D341Med (cell line): ENCODE data around the gene VMP1.

Experiments used
- DNase-seq: peaks from one replicate; pipeline ENCODE4 v3.0.0; 2012; ENCODE audit warnings: low spot score

The VMP1 gene

DNA sequence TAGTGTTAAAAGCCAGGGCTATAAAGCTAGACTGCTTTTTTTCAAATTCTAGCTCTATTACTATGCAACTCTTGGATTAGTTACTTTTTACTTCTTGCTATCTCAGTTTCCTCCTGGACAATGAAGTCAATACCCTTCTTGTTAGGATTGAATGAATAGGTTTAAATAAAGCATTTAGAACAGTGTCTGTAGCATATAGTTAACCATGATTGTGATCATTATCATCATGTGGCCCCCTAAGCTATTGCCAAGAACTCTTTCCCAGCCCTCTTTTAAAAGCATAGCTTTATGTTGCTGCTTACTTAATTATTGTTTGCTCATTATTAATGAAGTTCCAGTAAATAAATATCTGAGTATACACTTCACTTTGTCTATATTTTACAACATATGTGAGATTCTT is 4.5 kb downstream of the VMP1 start:
- no peak for DNase-seq

DNA sequence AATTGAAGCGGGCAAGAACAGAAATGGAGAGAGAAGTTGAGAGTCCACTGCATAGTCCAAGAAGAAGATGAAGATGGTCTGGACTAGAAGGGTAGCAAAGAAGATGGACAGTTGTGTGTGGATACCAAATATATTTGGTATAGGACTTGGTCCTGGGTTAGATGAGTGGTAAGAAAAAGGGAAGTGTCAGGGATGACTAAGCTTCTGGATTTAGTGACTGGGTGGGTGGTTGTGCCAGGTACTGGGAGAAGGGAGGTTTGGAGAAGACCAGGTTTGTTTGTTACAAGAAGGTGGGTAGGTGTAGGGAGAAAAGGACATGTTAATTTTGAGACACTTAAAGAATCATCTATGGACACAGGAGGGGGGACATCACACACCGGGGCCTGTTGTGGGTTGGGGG is 5.4 kb downstream of the VMP1 start:
- DNase-seq = no peak

DNA sequence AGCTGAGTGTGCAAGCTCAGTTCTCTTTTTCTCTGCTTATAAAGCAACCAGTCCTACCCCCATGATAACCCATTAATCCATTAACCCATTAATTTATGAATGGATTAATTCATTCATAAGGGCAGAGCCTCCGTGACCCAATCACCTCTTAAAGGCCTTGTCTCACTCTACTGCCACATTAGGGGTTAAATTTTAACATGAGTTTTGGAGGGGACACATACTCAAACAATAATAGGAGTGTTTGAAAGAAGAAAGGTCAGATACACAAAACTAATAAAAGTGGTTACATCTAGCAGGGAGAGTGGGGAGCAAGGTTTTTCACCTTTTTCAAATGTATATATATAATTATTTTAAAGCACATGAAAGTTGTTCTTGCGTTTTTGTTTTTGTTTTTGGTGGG is 6.8 kb downstream of the VMP1 start:
- DNase-seq = no peak

DNA sequence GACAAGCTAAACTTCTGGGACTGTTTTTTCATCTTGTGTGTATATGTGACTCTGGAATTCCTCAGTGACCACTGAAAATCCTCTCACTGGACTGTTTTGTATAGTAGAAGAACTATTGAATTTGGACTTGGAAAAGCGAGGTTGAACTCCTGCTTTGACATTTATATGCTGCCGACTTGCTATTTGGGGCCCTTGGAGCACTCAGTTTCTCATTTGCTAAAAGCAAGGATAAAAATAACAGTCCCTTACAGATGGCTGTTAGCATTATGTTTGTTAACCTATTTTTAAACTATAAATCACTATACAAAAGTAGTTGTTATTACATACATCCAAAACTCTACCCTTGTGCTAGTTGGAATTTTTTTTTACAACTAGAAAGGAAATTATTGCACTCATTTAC is 9.0 kb downstream of the VMP1 start:
- no peak for DNase-seq

DNA sequence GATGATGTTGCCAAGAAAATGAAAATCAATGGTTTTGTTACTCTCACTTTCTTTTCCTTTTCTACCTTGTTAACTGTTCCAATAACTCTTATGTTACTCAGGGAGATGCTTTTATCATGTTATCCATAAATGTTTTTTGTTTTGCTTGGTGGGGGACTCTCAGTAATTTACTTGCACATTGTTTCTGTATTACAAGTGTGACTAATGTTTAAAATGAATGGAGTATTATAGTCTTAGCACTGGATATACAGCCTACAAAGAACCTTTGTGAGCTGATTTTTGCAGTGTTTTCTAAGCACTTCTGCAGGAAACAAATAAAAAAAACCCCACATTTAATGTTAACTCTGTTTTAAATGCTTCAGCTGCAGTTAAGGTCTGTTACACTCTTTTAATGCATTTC is 12.1 kb downstream of the VMP1 start:
- DNase-seq = no peak

DNA sequence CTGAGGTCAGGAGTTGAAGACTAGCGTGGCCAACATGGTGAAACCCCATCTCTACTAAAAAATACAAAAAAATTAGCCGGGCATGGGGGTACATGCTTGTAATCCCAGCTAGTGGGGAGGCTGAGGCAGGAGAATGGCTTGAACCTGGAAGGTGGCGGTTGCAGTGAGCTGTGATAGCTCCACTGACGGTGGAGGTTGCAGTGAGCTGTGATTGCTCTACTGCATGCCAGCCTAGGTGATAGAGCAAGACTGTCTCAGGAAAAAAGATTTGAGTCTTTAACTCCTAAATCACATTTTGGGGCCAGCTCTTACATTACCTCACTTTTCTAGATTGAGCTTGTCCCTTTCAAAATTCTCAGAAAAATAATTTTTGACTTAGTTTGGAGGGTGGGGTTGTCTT is 15.2 kb downstream of the VMP1 start:
- no peak for DNase-seq

DNA sequence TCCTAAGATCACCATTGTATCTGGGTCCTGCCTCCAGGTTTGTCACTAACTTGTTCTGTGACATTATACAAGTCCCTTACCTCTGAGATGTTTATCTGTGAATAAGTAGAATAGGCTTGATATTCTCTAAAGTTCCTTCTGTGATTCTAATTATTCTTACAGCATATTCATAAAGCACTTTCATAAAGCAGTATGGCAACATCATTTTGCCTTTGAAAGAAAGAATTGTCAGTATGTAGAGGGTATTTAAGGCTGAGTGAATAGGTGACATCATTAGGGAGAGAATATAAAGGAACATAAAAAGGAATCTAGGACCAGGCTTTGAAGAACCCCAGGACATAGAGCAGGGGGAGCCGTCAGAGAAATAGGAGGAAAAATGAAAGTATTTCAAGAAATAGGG is 15.6 kb downstream of the VMP1 start:
- DNase-seq = no peak

DNA sequence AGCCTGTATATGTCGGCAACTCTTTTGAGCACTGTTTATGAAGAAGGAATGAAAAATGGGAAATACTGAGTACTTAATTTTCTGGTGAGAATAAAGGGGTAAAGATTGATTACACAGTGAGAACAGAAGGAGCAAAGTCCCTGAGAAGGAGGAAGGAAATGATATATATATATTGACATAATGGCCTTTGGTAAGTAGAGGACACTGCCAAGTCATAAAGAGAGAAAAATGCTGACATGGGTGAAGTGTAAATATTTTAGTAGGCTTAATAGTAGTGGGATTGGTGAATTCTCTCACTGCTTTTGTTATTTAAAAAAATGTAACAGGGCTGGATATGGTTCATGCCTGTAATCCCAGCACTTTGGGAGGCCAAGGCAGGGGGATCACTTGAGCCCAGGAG is 16.2 kb downstream of the VMP1 start:
- no peak for DNase-seq

DNA sequence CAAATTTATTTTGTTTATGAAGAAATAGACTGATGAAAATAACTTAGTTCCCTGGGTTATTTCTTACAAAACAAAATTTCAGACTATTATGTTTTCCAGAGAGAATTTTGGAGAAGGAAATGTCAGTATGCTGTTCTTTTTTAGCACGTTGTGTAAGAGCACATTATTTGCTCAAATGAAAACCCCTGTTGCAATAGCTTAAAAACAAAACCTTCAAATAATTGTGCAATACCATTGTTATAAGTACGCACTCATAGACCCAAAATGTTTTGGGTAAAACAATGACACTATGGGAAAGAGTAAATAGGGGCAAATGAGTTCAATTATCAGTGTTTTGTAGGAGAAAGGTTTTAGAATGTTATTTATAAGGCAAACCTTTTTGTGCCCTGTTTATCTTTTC is 18.2 kb downstream of the VMP1 start:
- no peak for DNase-seq

DNA sequence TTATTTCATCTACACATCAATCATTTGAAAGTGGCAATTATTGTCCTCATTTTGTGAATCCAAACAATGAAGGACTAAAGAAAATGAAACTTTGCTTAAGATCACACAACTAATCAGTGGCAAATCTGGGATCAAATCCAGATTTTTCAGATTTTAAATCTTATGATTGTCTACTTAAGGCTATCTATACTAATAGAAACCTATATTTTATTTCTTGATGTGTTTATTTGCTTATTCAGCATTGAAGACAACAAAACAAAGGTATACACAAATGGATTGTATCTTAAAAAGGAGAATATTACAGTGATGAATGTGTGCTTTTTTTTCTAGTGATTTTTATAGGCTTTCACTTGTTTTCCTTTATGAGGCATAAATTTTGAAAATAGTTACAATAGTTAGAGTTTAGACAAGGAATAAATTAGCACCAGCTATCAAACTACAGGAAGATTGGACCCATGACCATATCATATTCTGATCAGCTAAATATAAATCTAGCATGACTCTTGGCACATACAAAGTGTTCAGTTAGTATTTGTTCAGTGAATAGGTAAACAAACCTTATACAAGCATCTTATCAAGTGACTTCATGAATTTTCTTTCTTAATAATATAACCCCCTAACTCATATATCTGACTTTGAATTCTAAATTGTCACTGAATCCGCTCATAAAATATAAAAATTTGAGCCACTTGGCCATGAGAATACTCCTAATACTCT is 20.5 kb downstream of the VMP1 start:
- no peak for DNase-seq

DNA sequence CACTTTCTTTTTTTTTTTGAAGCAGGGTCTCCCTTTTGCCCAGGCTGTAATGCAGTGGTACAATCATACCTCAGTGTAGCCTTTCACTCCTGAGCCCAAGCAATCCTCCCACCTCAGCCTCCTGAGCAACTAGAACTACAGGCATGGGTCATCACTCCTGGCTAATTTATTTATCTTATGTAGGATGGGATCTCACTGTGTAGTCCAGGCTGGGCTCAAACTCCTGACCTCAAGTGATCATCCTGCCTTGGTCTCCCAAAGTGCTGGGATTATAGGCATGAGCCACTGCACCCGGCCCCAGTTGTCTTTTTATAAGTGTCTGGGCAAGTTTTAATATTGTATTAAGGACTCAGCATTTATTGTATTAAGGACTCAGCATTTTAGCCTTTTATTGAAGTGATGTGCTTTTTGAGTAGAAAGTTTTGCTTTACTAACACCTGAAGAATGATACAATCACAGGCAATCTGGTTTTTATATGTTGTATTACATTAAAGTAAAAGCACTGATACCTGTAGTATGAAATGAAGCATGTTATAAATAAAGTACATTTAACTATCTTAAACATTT is 22.9 kb downstream of the VMP1 start:
- DNase-seq = no peak

DNA sequence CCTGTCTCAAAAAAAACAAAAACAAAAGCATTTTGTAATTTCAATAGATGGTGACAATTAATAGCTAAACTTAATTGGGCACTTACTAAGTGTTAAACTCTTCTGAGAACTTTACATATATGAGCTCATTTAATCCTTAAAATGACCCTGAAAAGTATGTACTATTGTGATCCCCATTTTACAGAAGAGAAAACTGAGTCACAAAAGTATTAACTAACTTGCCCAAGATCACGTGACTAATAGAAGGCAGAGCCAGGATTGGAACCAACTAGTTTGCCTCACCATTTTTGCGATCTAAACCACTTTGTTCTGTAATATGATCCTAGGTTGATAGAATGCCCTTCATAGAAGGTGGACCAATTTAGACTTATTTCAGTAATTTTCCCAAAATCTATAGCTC is 26.2 kb downstream of the VMP1 start:
- DNase-seq = no peak

DNA sequence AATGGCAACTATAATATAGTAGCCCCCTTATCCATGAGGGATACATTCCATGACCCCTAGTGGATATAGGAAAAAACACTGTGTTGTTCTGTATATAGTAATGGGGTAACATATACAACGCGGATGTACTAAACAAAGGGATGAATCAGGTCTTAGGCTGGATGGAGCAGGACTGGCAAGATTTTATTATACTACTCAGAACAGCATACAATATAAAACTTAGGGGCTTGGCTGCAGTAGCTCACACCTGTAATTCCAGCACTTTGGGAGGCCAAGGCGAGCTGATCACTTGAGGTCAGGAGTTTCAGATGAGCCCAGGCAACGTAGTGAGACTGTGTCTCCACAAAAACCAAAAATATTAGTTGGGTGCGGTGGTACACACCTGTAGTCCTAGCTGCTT is 26.8 kb downstream of the VMP1 start:
- no peak for DNase-seq

DNA sequence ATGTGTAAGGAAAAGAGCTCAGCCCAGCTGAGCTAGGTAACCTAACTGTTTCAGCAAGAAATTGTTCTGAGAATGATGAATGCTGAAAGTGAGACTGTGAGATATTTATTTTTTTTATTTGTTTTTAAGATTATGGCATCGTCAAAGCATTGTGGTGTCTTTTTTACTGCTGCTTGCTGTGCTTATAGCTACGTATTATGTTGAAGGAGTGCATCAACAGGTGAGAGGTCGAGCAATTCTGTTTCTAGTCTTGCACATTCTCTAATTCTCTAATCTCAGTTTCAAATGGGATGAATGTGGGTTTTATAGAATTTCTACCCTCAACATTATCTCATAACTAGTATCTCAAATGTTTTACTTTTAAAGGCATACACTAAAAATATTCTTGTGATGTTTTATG is 29.9 kb downstream of the VMP1 start:
- no peak for DNase-seq

DNA sequence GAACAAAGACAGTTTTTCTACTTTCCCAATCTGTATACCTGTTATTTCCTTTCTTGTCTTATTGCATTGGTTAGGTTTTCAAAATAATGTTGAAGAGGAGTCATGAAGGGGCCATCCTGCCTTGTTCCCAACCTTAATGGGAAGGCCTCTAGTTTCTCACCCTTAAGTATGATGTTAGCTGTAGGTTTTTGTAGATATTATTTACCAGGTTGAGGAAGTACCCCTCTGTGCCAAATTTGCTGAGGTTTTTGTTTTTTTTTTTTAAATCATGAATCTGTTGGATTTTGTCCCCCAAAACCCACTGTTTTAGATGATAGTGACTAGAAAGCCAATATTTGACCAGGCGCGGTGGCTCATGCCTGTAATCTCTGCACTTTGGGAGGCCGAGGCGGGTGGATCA is 36.4 kb downstream of the VMP1 start:
- no peak for DNase-seq

DNA sequence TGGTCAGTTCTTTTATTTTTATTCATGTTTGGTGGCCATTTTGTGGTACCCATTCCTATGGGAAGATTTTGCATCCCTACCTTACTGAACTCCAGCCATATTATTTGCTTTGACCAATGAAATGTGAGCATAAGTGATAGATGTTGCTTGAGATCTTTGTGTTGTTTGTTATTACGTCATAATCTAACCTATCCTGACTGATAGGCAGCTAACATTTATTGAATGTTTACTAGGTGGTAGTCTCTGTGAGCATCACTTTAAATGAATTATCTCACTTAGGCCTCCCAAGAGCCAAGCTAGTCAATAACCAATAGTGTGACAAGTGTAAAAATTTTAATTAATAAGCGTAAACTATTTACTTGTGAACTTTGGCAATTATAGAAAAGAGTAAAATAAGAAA is 37.6 kb downstream of the VMP1 start:
- no peak for DNase-seq

DNA sequence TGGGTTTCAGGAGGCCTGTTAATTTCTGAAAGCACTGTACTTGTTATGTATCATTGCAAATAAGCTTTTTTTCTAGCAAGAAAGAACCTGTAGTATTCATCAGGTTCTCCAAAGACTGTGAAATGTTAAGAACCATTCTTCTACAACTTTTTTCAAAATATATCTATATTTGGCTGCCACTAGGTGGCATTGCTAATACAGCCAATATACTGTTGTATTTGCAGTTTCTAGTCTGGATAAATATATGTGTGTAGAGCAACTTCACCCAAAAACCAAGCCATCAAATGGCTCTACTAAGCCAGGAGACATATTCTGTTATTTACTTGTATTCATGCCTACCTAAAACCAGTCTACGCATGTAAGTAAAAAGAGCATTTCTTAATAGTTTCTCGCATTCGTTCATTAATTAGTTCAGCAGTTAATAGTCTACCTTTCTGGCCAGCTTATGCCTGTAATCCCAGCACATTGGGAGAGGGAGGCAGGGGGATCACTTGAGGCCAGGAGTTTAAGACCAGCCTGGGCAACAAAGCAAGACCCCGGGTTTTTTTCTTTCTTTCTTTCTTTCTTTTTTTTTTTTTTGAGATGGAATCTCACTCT is 39.5 kb downstream of the VMP1 start:
- DNase-seq = peak; percentile 47

DNA sequence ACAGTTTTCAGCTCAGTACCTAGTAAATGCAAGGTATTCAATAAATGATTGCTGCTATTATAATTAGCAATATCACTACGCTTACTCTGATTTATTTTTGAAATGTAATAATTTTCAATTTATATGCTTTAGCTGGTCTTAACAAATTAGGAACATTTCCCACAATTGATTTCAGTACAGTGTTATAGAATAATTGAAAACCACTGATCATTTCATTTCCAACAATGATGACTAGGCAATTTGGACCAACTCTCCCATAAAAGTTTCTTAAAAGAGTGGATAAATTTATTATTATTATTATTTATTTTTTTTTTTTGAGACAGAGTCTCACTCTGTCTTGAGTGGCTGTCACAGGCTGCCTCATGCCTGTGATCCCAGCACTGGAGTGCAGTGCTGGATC is 41.1 kb downstream of the VMP1 start:
- DNase-seq = no peak

DNA sequence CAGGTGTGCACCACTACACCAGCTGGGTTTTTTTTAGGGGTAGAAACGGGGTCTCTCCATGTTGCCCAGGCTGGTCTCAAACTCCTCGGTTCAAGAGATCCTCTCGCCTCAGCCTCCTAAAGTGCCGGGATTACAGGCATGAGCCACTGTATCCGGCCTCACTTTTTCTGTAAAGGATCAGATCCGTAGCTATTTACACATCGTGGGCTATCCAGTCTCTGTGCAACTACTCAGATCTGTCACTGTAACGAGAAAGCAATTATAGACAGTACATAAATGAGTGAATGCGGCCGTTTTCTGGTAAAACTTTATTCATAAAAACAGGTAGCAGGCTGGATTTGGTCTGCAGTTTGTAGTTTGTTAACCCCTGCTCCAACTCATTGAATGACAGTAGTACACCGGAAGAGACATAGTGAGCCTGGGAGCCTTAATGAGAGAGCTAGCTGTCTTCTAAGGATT is 44.5 kb downstream of the VMP1 start:
- no peak for DNase-seq

DNA sequence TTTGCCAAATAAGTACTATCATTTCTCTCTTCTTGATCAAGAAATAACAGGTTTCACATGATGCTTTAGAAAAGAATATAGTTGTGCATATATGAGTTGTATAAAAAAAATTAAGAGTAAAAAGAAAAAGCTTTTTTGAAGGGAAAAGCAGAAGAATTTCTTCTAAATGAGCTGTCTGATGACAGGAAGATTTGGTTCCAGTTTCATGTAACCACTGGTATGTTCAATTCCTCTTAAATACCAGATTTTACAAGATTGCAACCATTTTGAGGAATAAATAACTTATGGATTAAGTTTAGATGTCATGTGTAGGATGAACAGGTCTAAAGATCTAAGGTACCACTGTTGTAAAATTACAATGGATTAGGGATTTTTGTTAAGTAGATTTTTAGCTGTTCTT is 45.0 kb downstream of the VMP1 start:
- no peak for DNase-seq

DNA sequence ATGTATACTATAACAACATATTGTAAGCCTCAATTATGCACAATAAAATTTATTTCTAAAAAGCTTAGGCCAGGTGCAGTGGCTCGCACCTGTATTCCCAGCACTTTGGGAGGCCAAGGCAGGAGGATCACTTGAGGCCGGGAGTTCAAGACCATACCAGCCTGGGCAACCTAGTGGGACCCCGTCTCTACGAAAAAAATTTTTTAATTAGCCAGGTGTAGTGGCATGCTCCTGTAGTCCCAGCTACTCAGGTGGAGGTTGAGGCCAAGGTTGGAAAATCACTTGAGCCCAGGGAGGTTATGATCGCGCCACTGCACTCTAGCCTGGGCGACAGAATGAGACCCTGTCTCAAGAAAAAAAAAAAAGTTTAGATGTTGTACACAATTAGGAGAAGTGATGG is 45.5 kb downstream of the VMP1 start:
- no peak for DNase-seq

DNA sequence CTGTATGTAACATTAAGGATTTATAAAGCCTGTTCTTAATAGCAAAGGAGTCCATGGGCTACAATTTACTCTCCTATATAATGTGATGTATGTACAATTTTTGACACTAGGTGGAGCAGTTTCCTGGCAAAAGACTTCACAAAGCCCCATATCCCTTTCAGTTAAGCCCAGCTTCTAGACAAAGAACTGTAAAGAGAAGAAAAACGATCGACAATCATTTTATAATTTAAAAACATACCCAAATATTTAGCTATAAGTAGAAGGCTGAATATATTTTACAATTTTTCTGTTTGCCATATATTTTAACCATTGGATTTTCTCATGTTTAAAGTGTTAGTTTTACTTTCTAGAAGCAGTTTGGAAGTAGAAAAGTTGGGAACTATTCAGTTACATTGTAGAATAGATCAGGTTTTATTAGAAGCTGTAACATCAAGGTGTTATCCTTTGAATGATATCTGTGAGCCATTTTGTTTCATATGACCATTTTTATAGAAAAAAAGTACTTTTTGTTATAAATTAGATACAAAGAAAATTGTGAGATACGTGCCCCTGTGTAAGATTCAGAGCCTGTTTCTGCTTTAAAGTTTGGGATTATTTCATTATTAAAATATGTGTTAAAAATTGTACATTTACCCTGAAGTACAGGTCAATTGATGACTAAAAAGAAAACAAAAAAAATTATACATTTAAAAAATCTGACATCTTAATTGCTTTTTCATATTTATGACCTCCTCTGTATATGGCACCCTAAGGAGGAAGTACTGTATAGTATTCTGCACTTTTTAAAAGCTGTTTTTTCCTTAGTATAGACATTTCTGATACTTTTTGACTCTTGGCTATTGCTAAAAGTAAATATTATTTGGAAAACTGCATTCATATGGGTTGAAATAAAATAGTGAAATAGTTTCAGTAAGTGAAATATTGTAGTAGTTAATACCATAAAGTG is 46.3 kb downstream of the VMP1 start:
- DNase-seq = peak; percentile 73

DNA sequence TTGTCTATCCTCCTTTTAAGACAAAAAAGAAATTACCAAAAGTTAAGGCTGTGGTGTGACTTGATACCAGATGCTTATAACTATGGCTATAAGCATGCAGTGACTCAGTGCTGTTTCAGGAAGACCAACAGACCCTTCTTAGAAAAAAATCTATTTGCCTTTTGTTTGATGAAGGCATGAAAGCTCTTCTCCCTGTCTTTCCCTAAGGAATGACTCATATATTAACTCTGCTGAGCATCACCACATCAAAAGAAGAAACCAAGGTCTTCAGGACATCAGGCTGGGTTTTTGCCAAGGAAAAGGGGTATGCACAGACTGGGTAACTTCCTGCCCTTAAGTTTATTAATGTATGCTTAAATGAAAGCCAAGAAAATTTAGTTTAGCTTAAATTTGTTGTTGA is 47.1 kb downstream of the VMP1 start:
- DNase-seq = no peak
